WI38 (cell line): ENCODE results near the gene ALKBH4.
"Not testable (repeated sequence)": the region's sequence is repeated elsewhere in the genome, so short reads cannot be mapped to it uniquely, and the experiment has no call there.

Experiments
- H3K4me3 ChIP-seq: 2 replicates; pipeline ENCODE4 v1.5.1; 2011; ENCODE audit warnings: low read depth, mild to moderate bottlenecking, control low read depth, low read length
- TF ChIP-seq, protein P1 (sequence below): IDR thresholded peaks from 2 replicates; pipeline ENCODE4 v1.5.1; 2012; ENCODE audit warnings: low read depth, mild to moderate bottlenecking, control low read depth, low read length

Gene ALKBH4

GRCh38 chr7:102460467-102460866, 4.2 kb downstream of the ALKBH4 start:
- TF ChIP-seq, protein P1, sequence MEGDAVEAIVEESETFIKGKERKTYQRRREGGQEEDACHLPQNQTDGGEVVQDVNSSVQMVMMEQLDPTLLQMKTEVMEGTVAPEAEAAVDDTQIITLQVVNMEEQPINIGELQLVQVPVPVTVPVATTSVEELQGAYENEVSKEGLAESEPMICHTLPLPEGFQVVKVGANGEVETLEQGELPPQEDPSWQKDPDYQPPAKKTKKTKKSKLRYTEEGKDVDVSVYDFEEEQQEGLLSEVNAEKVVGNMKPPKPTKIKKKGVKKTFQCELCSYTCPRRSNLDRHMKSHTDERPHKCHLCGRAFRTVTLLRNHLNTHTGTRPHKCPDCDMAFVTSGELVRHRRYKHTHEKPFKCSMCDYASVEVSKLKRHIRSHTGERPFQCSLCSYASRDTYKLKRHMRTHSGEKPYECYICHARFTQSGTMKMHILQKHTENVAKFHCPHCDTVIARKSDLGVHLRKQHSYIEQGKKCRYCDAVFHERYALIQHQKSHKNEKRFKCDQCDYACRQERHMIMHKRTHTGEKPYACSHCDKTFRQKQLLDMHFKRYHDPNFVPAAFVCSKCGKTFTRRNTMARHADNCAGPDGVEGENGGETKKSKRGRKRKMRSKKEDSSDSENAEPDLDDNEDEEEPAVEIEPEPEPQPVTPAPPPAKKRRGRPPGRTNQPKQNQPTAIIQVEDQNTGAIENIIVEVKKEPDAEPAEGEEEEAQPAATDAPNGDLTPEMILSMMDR = no peak
- no peak overlapping the region for H3K4me3 ChIP-seq

GRCh38 chr7:102459221-102459844, 5.3 kb downstream of the ALKBH4 start:
- H3K4me3 ChIP-seq = no peak overlapping the region
- TF ChIP-seq, protein P1 = no peak

DNA sequence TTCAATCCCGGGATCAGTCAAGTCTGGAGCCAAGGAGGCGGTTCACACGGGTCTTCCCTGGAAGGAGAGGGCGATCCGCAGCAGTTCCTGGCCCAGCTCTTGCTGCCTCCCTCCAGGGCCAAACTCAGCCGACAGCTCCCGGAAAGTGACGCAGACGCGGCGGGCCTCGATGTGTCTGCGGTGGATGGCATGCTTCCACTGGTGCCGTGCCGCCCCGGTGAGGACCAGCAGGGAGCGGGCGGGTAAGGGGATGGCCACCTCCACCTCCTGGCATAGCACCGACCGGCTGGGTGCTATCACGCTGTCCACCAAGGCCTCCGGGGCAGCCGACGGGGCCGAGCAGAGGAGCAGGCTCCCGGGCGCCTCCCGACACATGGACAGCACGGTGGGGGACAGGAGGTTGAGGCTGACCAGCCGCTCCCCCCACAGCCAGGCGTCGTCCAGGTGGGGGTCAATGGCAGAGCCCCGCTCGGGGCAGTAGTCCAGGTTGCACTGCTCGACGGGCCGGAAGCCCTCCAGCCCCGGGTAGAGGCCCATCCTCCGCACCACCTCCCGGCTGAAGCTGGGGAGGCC, 7.2 kb downstream of the ALKBH4 start:
- TF ChIP-seq, protein P1 = no peak

GRCh38 chr7:102456327-102456726, 8.3 kb downstream of the ALKBH4 start:
- TF ChIP-seq, protein P1 = no peak
- H3K4me3 ChIP-seq = no peak overlapping the region

More for the DNA sequence above, 7.2 kb downstream of the ALKBH4 start:
- no peak overlapping the region for H3K4me3 ChIP-seq

GRCh38 chr7:102455596-102455995, 9.1 kb downstream of the ALKBH4 start:
- TF ChIP-seq, protein P1 = no peak
- no peak overlapping the region for H3K4me3 ChIP-seq

GRCh38 chr7:102454932-102455331, 9.7 kb downstream of the ALKBH4 start:
- H3K4me3 ChIP-seq = not testable (repeated sequence)

DNA sequence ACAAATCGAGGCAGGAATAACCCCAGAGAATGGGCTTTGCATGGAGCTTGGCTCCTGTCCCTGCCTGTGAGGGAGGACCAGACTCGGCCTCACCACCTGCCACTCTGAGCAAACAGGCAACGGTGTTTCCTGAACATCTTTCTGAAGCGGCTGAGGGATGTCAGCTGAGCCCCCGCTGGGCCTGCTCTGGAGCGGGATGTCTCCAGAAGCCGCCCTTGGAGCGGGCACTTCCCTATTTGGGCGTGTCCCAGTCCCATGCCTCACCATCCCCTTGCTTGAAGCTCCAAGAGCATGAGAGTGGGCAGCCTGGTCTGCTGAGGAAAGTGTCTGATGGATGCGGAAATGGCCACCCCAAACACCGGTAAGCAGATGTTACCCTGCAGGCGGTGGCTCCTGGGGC, 10.2 kb downstream of the ALKBH4 start:
- TF ChIP-seq, protein P1 = no peak
- no peak overlapping the region for H3K4me3 ChIP-seq

DNA sequence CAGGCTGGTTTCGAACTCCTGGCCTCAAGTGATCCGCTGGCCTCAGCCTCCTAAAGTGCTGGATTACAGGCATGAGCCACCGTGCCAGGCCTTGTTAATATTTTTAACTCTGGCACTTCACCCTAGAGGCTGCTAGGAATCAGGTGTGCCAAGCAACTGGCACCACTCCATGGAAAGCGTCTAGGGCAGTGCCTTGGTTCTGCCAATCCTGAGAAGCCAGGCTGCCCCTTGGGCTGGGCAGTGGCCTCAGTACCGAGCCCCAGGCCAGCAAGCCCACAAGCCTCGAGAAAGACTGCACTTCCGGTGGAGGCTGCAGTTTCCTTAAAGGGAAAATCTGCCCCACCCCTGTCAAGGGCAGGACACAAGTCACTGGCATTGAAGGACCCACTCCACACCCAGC, 11.3 kb downstream of the ALKBH4 start:
- TF ChIP-seq, protein P1 = no peak
- no peak overlapping the region for H3K4me3 ChIP-seq
